H1 (cell line): ENCODE measurements around the gene DPH6. TPM values are rescaled to one million over a fixed set of nuclear protein-coding genes. Genes with fewer than 3 reads are reported as not detected.

Source experiments
- CTCF ChIA-PET: fragments of 300-600 bp; sonication (Branson Sonifier 250); formaldehyde crosslinking; loops from one replicate; lab custom pipeline; 2021; ENCODE audit not compliant: partially characterized antibody; lab: Charles Lee
- POLR2A ChIA-PET: fragments of 300-600 bp; sonication (Branson Sonifier 250); formaldehyde crosslinking; loops from one replicate; lab custom pipeline; 2021; ENCODE audit warnings: inconsistent platforms; ENCODE audit not compliant: partially characterized antibody; lab: Charles Lee
- DNase-seq, 2 experiments: peaks; one replicate each; pipeline versions ENCODE4 v3.0.0 to v3.0.0-alpha.2; 2010 to 2022; ENCODE audit warnings: low spot score in 2 of 2, low read depth in 1 of 2, mixed read lengths in 1 of 2
- FAIRE-seq: peaks from 2 replicates; lab custom pipeline; 2011; peaks lifted over from hg19 to GRCh38; lab: Jason Lieb, UNC
- H2AFZ ChIP-seq: 2 replicates; pipeline ENCODE4 v1.8.1; 2012; ENCODE audit warnings: low read length, inconsistent platforms
- H2AK5ac ChIP-seq: 2 replicates; pipeline ENCODE4 v1.6.1; 2013; ENCODE audit warnings: low read depth, low read length
- H2BK120ac ChIP-seq: replicated peaks from 2 replicates; pipeline ENCODE3; 2013; ENCODE audit warnings: low read depth, low read length, inconsistent platforms
- H2BK12ac ChIP-seq: 2 replicates; pipeline ENCODE4 v1.6.1; 2013; ENCODE audit warnings: low read depth, low read length
- H2BK15ac ChIP-seq: 2 replicates; pipeline ENCODE4 v1.6.1; 2013; ENCODE audit warnings: low read length
- H2BK20ac ChIP-seq: 2 replicates; pipeline ENCODE4 v1.6.1; 2013; ENCODE audit warnings: low read length
- H2BK5ac ChIP-seq: 2 replicates; pipeline ENCODE4 v1.6.1; 2013; ENCODE audit warnings: low read depth, low read length
- H3K14ac ChIP-seq: 2 replicates; pipeline ENCODE4 v1.6.1; 2013; ENCODE audit warnings: inconsistent platforms; ENCODE audit not compliant: insufficient read length
- H3K18ac ChIP-seq: 2 replicates; pipeline ENCODE4 v1.6.1; 2013; ENCODE audit warnings: low read length; ENCODE audit errors: extremely low read depth
- H3K23ac ChIP-seq: 2 replicates; pipeline ENCODE4 v1.6.1; 2013; ENCODE audit warnings: inconsistent platforms; ENCODE audit not compliant: insufficient read length
- H3K23me2 ChIP-seq: 2 replicates; pipeline ENCODE4 v1.6.1; 2013; ENCODE audit warnings: low read depth, low read length
- H3K27ac ChIP-seq: 2 replicates; pipeline ENCODE4 v1.6.1; 2011; ENCODE audit warnings: low read depth, low read length, inconsistent platforms
- H3K27me3 ChIP-seq, 4 experiments: replicated peaks in 1 of 4; 1 replicate in 1 of 4; 2 replicates in 3 of 4; pipeline versions ENCODE4 v1.6.1 to v1.8.1; 2011 to 2013; ENCODE audit warnings: low read length in 3 of 4, mild to moderate bottlenecking in 3 of 4, inconsistent platforms in 2 of 4, mixed read lengths in 2 of 4, moderate library complexity in 1 of 4; ENCODE audit not compliant: control insufficient read depth in 3 of 4, insufficient read depth in 3 of 4; ENCODE audit errors: extremely low read depth in 1 of 4
- H3K36me3 ChIP-seq, 4 experiments: 2 replicates each; pipeline versions ENCODE4 v1.6.1 to v1.8.1; 2011 to 2013; ENCODE audit warnings: mild to moderate bottlenecking in 4 of 4, low read length in 3 of 4, moderate library complexity in 2 of 4, control low read depth in 1 of 4, inconsistent platforms in 1 of 4; ENCODE audit not compliant: insufficient read depth in 4 of 4, control insufficient read depth in 2 of 4
- H3K4ac ChIP-seq: replicated peaks from 2 replicates; pipeline ENCODE3; 2013; ENCODE audit warnings: low read length, low read depth, mixed read lengths, inconsistent platforms; ENCODE audit not compliant: insufficient read length
- H3K4me1 ChIP-seq, 4 experiments: replicated peaks in 1 of 4; 1 replicate in 1 of 4; 2 replicates in 3 of 4; pipeline versions ENCODE4 v1.6.1 to v1.8.1; 2011 to 2013; ENCODE audit warnings: low read length in 3 of 4, inconsistent platforms in 2 of 4, mixed read lengths in 1 of 4; ENCODE audit not compliant: insufficient read depth in 4 of 4, control insufficient read depth in 3 of 4
- H3K4me2 ChIP-seq, 2 experiments: 2 replicates each; pipeline versions ENCODE4 v1.6.1 to v1.8.1; 2011 to 2013; ENCODE audit warnings: low read depth in 2 of 2, low read length in 2 of 2, control low read depth in 1 of 2, inconsistent platforms in 1 of 2, mild to moderate bottlenecking in 1 of 2; ENCODE audit not compliant: insufficient read depth in 1 of 2
- H3K4me3 ChIP-seq, 4 experiments: fragments of 200-600, 300-600 bp in 1 of 4; sonication (generic), shearing (Covaris generic), sonication (Bioruptor Twin) in 1 of 4; 2 replicates each; pipeline versions ENCODE4 v1.5.1 to v1.8.1; 2011 to 2016; ENCODE audit warnings: low read length in 4 of 4, low read depth in 3 of 4, control low read depth in 2 of 4, inconsistent platforms in 2 of 4, mild to moderate bottlenecking in 2 of 4, mixed read lengths in 1 of 4, moderate library complexity in 1 of 4; ENCODE audit not compliant: insufficient read depth in 2 of 4; ENCODE audit errors: extremely low read depth in 1 of 4
- H3K56ac ChIP-seq: replicated peaks from 2 replicates; pipeline ENCODE3; 2013; ENCODE audit warnings: low read depth, mild to moderate bottlenecking, mixed read lengths, low read length, inconsistent platforms; ENCODE audit not compliant: insufficient read length
- H3K79me1 ChIP-seq: 2 replicates; pipeline ENCODE4 v1.6.1; 2013; ENCODE audit warnings: low read depth, low read length, control low read depth
- H3K79me2 ChIP-seq, 2 experiments: 2 replicates each; pipeline versions ENCODE4 v1.6.1 to v1.8.1; 2012 to 2013; ENCODE audit warnings: low read length in 2 of 2, mild to moderate bottlenecking in 2 of 2, inconsistent platforms in 1 of 2; ENCODE audit not compliant: insufficient read depth in 2 of 2, control insufficient read depth in 1 of 2
- H3K9ac ChIP-seq, 4 experiments: replicated peaks in 1 of 4; 1 replicate in 1 of 4; 2 replicates in 3 of 4; pipeline versions ENCODE4 v1.6.1 to v1.8.1; 2011 to 2013; ENCODE audit warnings: low read depth in 3 of 4, low read length in 3 of 4, control low read depth in 2 of 4, mild to moderate bottlenecking in 2 of 4, moderate library complexity in 2 of 4, inconsistent platforms in 1 of 4; ENCODE audit errors: extremely low read depth in 1 of 4
- H3K9me3 ChIP-seq, 2 experiments: 2 replicates each; pipeline versions ENCODE4 v1.6.1 to v1.8.1; 2012 to 2013; ENCODE audit warnings: mild to moderate bottlenecking in 2 of 2, moderate library complexity in 2 of 2, control low read depth in 1 of 2, inconsistent platforms in 1 of 2, low read depth in 1 of 2, low read length in 1 of 2, mixed read lengths in 1 of 2; ENCODE audit not compliant: insufficient read depth in 2 of 2
- H4K20me1 ChIP-seq, 2 experiments: replicated peaks in 1 of 2; 2 replicates each; pipeline versions ENCODE3 to v1.8.1; 2011 to 2013; ENCODE audit warnings: inconsistent platforms in 2 of 2, low read length in 2 of 2, mild to moderate bottlenecking in 1 of 2; ENCODE audit not compliant: insufficient read depth in 2 of 2, control insufficient read depth in 1 of 2
- H4K5ac ChIP-seq: 2 replicates; pipeline ENCODE4 v1.6.1; 2013; ENCODE audit warnings: low read length, low read depth, mixed read lengths, inconsistent platforms; ENCODE audit not compliant: insufficient read length
- H4K8ac ChIP-seq: 2 replicates; pipeline ENCODE4 v1.8.0; 2013; ENCODE audit warnings: mild to moderate bottlenecking, moderate library complexity, low read length, inconsistent platforms; ENCODE audit not compliant: insufficient read depth; ENCODE audit errors: extremely low read depth
- H4K91ac ChIP-seq: replicated peaks from 2 replicates; pipeline ENCODE3; 2013; ENCODE audit warnings: low read length, mixed read lengths, inconsistent platforms; ENCODE audit not compliant: insufficient read length
- ASH2L ChIP-seq: fragments of 200-600, 300-600 bp; sonication (generic); IDR thresholded peaks from one replicate; pipeline ENCODE4 v1.7.1; 2017; ENCODE audit warnings: low read length
- BRCA1 ChIP-seq: IDR thresholded peaks from 2 replicates; pipeline ENCODE4 v1.6.1; 2012; ENCODE audit warnings: low read depth, low read length, improper control_type of control experiment
- CBX8 ChIP-seq: fragments of 300-800, 300-1000 bp; sonication (generic); IDR thresholded peaks from 2 replicates; pipeline ENCODE4 v1.7.1; 2016; ENCODE audit warnings: low read depth, low read length, borderline replicate concordance
- CEBPB ChIP-seq: IDR thresholded peaks from 2 replicates; pipeline ENCODE4 v1.6.1; 2012; ENCODE audit warnings: low read depth, low read length
- EP300 ChIP-seq, 2 experiments: IDR thresholded peaks; 1 replicate in 1 of 2; 2 replicates in 1 of 2; pipeline ENCODE4 v1.6.1; 2011 to 2012; ENCODE audit warnings: low read depth in 2 of 2, low read length in 2 of 2, mild to moderate bottlenecking in 2 of 2, borderline replicate concordance in 1 of 2, inconsistent platforms in 1 of 2, moderate library complexity in 1 of 2
- EZH2 ChIP-seq: fragments of 200-600 bp; sonication (generic); IDR thresholded peaks from 2 replicates; pipeline ENCODE4 v1.7.1; 2012; ENCODE audit warnings: low read depth, mild to moderate bottlenecking, moderate library complexity, low read length, inconsistent platforms; ENCODE audit not compliant: severe bottlenecking
- JUN ChIP-seq: IDR thresholded peaks from 2 replicates; pipeline ENCODE4 v1.6.1; 2011; ENCODE audit warnings: low read depth, mild to moderate bottlenecking, improper control_type of control experiment, low read length
- KDM5A ChIP-seq: fragments of 200-600 bp; IDR thresholded peaks from 2 replicates; pipeline ENCODE4 v1.7.1; 2012; ENCODE audit warnings: mild to moderate bottlenecking, low read length, inconsistent platforms, mixed read lengths
- MAFK ChIP-seq: IDR thresholded peaks from 2 replicates; pipeline ENCODE4 v1.6.1; 2012; ENCODE audit warnings: low read depth, mild to moderate bottlenecking, improper control_type of control experiment, low read length
- NANOG ChIP-seq: IDR thresholded peaks from 2 replicates; pipeline ENCODE4 v1.6.1; 2011; ENCODE audit warnings: low read length, low read depth, mild to moderate bottlenecking, inconsistent platforms; ENCODE audit not compliant: insufficient read depth, poor library complexity, severe bottlenecking
- SP4 ChIP-seq: IDR thresholded peaks from 2 replicates; pipeline ENCODE4 v1.6.1; 2012; ENCODE audit warnings: low read length, inconsistent platforms
- TAF7 ChIP-seq: optimal IDR thresholded peaks from 2 replicates; pipeline ENCODE3; 2011; ENCODE audit warnings: low read depth, mild to moderate bottlenecking, inconsistent platforms, low read length, moderate library complexity, borderline replicate concordance
- TCF12 ChIP-seq: IDR thresholded peaks from 2 replicates; pipeline ENCODE4 v1.6.1; 2011; ENCODE audit warnings: low read depth, mild to moderate bottlenecking, low read length
- WGBS, 2 experiments: shearing (Covaris generic) in 1 of 2; methylation state at CpG; one replicate each; pipeline versions ENCODE4 v1.1.6 to v1.1.7; 2013 to 2015; ENCODE audit warnings: low lambda C conversion rate in 2 of 2, mixed read lengths in 2 of 2, inconsistent platforms in 1 of 2, low coverage in 1 of 2, missing lambda C conversion rate in 1 of 2; ENCODE audit not compliant: insufficient replicate concordance in 2 of 2, insufficient coverage in 1 of 2, insufficient read length in 1 of 2; ENCODE audit errors: extremely low coverage in 1 of 2, missing lambda C conversion rate in 1 of 2; 5-methylcytosine and 5-hydroxymethylcytosine counted together
- polyA plus RNA-seq, 7 experiments: library from polyadenylated mRNA; depleted of rRNA in 3 of 7; stranded (reverse) in 5 of 7; unstranded in 2 of 7; fragments of >200 nt in 5 of 7; fragments of 200-250 nt in 2 of 7; gene quantifications; 1 replicate in 5 of 7; 2 replicates in 1 of 7; 4 replicates in 1 of 7; pipeline versions ENCODE4 v1.2.1 to v1.2.3, GENCODE V29; 2011 to 2013; ENCODE audit warnings: missing spikeins in 2 of 7, mixed read lengths in 2 of 7
- total RNA-seq: library from RNA; stranded (reverse); fragmentation: NEBNext Ultra II Directional; extraction: Animal tissue kit (Norgen Biotek cat#: 25700); gene quantifications from 2 replicates; pipeline ENCODE4 v1.2.1, GENCODE V29; 2021

Gene DPH6
- total and polyA plus RNA-seq, 2 of the 8 experiments (the other 6 are each of a cell fraction or from before 2014, with no cell fraction given), result 21.6 to 30.5 TPM

GRCh38 chr15:35484231-35484945 lies 61.6 kb downstream of the DPH6 start:
- Histone ChIP-seq H4K5ac (no peak overlapping the region), H3K9me3 (peaks cover 23 to 26% of the 10 kb centered on the region in 2 experiments), H3K18ac (no peak overlapping the region), H2BK5ac (no peak overlapping the region), H2BK120ac (no peak overlapping the region), H3K23ac (no peak overlapping the region), H3K9ac (no peak overlapping the region), H3K14ac (no peak overlapping the region), H4K91ac (no peak overlapping the region), H3K23me2 (no peaks in the 10 kb centered on the region), H2BK15ac (no peak overlapping the region), H3K27ac (no peak overlapping the region), H2AFZ (no peak overlapping the region), H3K36me3 (peaks cover 0 to 3% (median 0%) of the 10 kb centered on the region in 4 experiments; a peak in 4 of 8 replicates), H3K27me3 (no peaks in the 10 kb centered on the region), H3K4me3 (no peak overlapping the region), H2AK5ac (no peak overlapping the region), H3K79me2 (no peaks in the 10 kb centered on the region), H3K4me1 (no peaks in the 10 kb centered on the region), H2BK20ac (no peak overlapping the region), H3K4me2 (no peak overlapping the region), H4K8ac (no peak overlapping the region), H3K56ac (no peak overlapping the region), H4K20me1 (no peaks in the 10 kb centered on the region), H3K4ac (no peak overlapping the region), H2BK12ac (no peak overlapping the region), H3K79me1 (no peaks in the 10 kb centered on the region)
- no peak for TF ChIP-seq EZH2
- no peak for TF ChIP-seq CEBPB
- no peak for TF ChIP-seq TAF7
- TF ChIP-seq BRCA1, result no peak
- no peak for TF ChIP-seq ASH2L
- TF ChIP-seq NANOG, result no peak
- TF ChIP-seq EP300 (IDR thresholded peaks at IDR 0.05; ENCODE audit: borderline replicate concordance in 1 of 2, low read depth in 2 of 2, low read length in 2 of 2), result no peak
- TF ChIP-seq TCF12, result no peak
- no peak for TF ChIP-seq SP4
- TF ChIP-seq CBX8, result no peak
- no peak for TF ChIP-seq JUN
- no peak for TF ChIP-seq MAFK
- no peak for TF ChIP-seq KDM5A
- DNase-seq, result no peak
- ChIA-PET CTCF (no interaction called here), POLR2A (no interaction called here)
- 90% methylated on average over 5 of the region's 5 CpGs; no CpG with 5 or more reads in 1 of the 2 experiments for WGBS, 2 experiments
- FAIRE-seq, result no peak
